Erythroblast (primary cell): ENCODE data around the gene PIK3R1.

ENCODE experiments used
- DNase-seq, 2 experiments: peaks; one replicate each; lab custom pipeline; 2025; lab: John Stamatoyannopoulos, UW
- GATA1 ChIP-seq: IDR thresholded peaks from 2 replicates; pipeline ENCODE4 v1.6.1; 2011; ENCODE audit warnings: low read depth, mild to moderate bottlenecking, control low read depth, low read length, moderate library complexity
- POLR2A ChIP-seq: IDR thresholded peaks from 2 replicates; pipeline ENCODE4 v1.6.1; 2011; ENCODE audit warnings: mild to moderate bottlenecking, low read length

Gene PIK3R1

DNA sequence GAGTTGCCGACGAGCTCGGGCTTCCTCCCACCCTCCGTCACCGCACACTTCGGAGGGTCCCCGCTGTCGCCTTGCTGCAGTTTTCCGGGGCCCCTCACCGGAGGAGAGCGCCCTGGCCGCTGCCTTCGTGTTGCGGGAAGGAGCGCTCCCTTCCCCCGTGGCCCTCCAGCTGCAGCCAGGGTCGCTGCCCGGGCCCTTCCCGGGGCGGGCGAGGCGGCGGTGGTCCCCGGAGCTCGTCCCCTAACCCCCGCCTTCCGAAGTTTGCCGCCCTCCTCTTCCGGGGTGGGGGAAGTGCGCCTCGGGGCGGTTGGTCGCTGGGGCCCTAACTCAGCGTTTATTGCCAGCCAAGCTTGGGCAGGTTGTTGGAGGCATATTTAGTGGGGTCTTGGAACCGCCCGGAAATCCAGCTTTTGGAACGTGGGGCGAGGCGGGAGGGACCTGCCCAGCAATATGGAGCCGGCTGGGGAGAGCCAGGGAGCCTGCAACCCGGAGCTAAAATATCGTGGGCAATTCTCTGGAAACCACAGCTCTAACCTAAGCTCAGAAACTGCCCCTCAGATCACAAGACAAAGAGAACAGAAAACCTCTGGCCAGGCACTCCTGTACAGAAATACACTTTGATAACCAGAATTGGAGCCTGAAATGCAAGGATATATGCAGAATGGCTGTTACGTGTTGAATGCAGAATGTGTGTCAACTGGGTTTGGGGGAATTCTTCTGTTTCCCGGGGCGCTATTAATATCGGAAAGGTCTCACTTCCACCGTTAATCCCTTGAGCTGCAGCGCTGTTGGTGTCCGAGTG lies 890 bp downstream of the PIK3R1 start:
- TF ChIP-seq POLR2A: peak; percentile 31
- TF ChIP-seq GATA1: no peak

DNA sequence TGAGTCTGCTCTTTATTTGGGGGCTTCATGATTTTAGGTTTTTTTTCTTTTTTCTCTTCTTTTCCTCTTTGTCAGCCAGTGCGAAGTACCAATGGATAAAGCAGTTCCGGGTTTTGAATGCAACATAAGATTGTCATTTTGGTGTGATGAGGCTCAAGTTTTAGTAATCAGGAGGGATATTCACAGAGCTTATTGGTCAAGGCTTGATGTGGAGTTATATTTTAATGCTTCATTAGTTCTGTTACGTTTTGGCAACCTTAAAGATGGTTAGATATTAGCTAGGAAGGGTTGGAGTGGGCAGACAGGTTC lies 1.4 kb downstream of the PIK3R1 start:
- no peak for TF ChIP-seq GATA1
- no peak for TF ChIP-seq POLR2A

More for the DNA sequence above, 890 bp downstream of the PIK3R1 start:
- DNase-seq: peak; percentile 73 to 75

GRCh38 chr5:68217528-68217927 lies 2.0 kb downstream of the PIK3R1 start:
- TF ChIP-seq POLR2A: no peak
- DNase-seq: peak; percentile 49 to 59

More for the DNA sequence above, 1.4 kb downstream of the PIK3R1 start:
- peak; percentile 67 to 70 for DNase-seq

DNA sequence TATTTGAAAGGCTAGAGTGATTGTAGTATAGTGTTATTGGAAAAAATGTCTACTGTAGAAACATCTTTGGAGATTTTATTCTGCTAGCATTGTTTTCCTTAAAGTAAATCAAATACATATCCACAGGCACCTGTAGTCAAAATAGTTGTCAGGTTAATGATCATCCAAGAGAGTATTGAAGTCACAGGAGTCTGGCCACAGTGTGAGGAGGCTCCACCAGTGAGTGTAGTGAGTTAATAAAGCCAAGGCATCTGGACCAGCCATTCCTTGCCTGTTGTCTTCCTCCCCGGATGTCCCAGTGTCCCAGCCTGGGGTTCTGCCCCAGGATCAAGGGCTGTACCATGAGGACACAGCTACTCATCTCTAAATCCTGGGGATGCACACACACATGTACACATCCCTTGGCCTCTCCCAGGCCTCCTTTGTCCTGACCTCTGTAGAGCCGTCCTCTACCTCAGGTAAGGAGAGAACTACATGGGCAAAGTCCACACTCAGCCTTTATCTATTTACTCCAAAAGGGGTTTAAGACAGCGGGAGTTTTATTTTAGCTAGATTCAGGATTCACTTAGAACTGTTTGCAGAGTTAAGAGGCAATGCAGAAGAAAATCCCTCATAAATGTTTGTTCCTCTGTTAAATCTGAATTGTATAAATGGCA lies 3.7 kb downstream of the PIK3R1 start:
- no peak for DNase-seq
- TF ChIP-seq GATA1 (no peak), POLR2A (no peak)

GRCh38 chr5:68220260-68220659 lies 4.7 kb downstream of the PIK3R1 start:
- TF ChIP-seq GATA1 (no peak), POLR2A (no peak)
- no peak for DNase-seq

DNA sequence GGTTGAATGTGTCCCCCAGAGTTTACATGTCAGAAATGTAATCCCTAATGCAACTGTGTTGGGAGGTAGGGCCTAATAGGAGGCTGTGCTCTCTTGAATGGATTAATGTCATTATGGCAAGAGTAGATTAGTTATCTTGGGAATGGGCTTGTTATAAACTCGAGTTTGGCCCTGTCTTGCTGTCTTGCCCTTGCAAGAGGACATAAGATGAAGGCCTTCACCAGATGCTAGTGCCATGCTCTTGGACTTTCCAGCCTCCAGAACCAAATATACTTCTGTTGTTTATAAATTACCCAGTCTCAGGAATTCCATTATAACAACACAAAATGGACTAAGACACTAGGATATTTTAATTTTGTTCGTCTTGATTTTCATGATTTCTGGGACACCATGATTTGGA lies 5.4 kb downstream of the PIK3R1 start:
- DNase-seq: no peak
- TF ChIP-seq POLR2A (no peak), GATA1 (no peak)

GRCh38 chr5:68221488-68221887 lies 5.9 kb downstream of the PIK3R1 start:
- DNase-seq: peak in 1 of 2 experiments; percentile 13
- TF ChIP-seq POLR2A (no peak), GATA1 (no peak)

- TF ChIP-seq GATA1: no peak
- no peak for DNase-seq
Measured at GRCh38 chr5:68222310-68222709, 6.8 kb downstream of the PIK3R1 start.

GRCh38 chr5:68222824-68223354 lies 7.3 kb downstream of the PIK3R1 start:
- TF ChIP-seq POLR2A: no peak
- TF ChIP-seq GATA1: no peak
- peak; percentile 45 to 57 for DNase-seq

DNA sequence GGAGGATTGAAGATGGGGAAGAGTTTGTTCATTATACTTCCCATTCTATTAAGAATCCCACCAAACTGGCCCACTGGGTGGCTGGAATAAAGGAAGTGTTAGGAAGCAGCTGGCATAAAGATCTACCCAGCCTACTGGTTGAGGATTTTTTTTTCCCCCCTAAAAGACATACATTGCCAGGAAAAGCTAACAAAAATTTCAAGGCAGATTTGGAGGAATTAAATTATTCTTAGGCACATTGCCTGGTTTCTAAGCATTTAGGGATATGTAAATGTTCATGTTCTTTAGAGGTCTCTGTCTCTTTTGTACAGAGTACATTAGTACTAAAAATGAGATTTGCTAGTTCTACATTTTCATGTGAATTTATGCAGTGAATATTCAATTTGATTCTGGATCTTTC lies 8.3 kb downstream of the PIK3R1 start:
- TF ChIP-seq POLR2A (no peak), GATA1 (no peak)
- no peak for DNase-seq

- no peak for DNase-seq
- TF ChIP-seq POLR2A (no peak), GATA1 (no peak)
Measured at GRCh38 chr5:68224509-68225187, 9.1 kb downstream of the PIK3R1 start.

DNA sequence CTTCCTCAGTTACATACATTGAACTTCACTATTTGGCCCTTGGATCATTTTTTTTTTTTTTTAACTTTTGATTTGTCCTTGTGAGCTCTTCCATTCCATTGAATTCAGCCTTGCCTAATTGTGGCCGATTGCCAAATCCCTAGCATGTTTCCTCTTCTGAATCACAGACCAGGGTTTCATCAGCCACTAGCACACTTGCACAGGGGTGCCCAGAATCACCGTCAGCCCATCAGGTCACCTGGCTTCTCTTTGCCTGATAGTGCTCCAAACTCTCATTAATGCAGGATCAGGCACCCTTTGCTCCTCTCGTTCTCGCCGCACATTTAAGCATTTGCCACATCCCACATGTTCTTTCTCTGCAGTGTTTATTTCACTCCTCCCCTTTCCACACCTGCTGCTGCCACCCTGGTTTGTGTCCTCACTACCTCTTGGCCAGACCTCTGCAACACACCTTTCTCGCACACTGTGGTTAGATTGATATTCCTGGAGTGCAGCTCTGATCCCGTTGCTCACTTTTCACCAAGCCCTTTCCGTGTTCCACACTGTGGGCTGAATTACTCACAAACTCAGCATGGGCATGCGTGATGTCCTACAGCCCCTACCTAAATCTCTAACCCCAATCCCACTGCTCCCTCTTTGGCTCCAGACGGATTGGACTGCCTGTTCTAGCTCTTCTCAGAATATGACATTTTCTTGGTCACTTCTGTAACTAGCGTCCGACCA lies 9.8 kb downstream of the PIK3R1 start:
- TF ChIP-seq POLR2A: no peak
- no peak for TF ChIP-seq GATA1

DNA sequence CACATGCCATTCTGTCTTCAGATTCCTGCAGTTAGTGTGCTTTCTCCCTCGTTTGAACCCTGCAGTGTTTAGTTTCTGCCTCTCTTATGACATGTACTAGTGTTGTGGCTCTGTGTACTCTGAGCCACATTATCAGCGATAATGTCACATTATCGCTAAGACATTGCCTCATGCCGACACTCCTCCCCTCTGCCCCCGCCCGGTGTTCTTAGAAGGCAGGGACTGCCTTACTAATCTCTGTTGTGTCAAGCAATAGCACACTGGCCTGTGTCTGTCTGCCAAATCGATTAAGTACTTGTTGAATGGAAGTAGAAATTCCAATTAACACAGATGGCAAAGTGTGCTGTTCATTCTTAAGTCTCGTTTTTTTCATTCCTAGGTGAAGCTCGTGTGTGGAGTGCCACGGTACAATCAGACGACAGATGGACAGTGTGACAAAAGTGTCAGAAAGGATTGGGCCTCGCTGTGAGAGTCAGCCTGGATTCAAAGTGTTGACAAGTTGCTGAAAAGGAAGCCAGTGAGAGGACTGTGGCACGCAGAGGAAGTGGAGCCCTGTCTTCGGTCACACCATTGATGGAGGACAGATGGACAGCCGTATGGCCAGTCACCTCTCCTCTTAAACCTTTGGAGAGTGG lies 10.5 kb downstream of the PIK3R1 start:
- peak; percentile 84 to 87 for DNase-seq
- TF ChIP-seq POLR2A (no peak), GATA1 (no peak)

More for the DNA sequence above, 9.8 kb downstream of the PIK3R1 start:
- DNase-seq: peak in 1 of 2 experiments; percentile 54
